Upper lobe of left lung (tissue), 4 donors: ENCODE results near the gene KIF26B.

Experiments
- EP300 ChIP-seq, 4 donors: sonication (generic); formaldehyde crosslinking; IDR thresholded peaks; one replicate each; pipeline ENCODE4 v1.5.1; 2017; ENCODE audit warnings: antibody characterized with exemption in 4 of 4, control low read depth in 2 of 4
- POLR2AphosphoS5 ChIP-seq, 2 donors: sonication (generic); formaldehyde crosslinking; IDR thresholded peaks; one replicate each; pipeline ENCODE4 v1.5.1; 2017; ENCODE audit warnings: antibody characterized with exemption in 2 of 2
- TF ChIP-seq, protein P1 (sequence below), 6 experiments: fragments of 450-650 bp in 4 of 6; fragments of 200-600 bp in 2 of 6; sonication (generic) in 2 of 6; IDR thresholded peaks; one replicate each; pipeline ENCODE4 v1.5.1; 2016 to 2019; ENCODE audit warnings: antibody characterized with exemption in 6 of 6

DNA sequence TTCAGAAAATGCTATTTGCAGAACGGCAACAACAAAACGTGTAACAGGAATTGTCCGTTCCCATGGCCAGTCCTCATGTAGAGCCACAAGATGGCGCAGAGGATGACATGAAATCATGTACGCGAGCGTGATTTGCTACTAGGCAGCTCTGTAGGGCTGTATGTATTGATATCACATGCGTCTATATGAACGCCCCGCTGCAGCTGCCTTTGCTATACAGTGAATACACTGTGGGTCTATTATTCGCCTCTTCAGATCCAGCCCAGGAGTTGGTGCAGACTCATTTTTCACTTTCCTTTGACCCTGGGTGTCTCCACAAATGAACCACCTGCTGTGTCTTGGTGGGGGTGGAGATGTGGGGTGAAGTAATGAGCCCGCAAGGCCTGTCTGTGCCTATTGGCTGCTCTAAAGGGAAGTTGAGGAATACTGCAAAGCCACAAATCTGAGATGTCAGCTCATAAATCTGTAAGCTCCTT lies 361.5 kb downstream of the KIF26B start:
- TF ChIP-seq, protein P1, sequence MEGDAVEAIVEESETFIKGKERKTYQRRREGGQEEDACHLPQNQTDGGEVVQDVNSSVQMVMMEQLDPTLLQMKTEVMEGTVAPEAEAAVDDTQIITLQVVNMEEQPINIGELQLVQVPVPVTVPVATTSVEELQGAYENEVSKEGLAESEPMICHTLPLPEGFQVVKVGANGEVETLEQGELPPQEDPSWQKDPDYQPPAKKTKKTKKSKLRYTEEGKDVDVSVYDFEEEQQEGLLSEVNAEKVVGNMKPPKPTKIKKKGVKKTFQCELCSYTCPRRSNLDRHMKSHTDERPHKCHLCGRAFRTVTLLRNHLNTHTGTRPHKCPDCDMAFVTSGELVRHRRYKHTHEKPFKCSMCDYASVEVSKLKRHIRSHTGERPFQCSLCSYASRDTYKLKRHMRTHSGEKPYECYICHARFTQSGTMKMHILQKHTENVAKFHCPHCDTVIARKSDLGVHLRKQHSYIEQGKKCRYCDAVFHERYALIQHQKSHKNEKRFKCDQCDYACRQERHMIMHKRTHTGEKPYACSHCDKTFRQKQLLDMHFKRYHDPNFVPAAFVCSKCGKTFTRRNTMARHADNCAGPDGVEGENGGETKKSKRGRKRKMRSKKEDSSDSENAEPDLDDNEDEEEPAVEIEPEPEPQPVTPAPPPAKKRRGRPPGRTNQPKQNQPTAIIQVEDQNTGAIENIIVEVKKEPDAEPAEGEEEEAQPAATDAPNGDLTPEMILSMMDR (IDR thresholded peaks at IDR 0.05): no peak
- TF ChIP-seq POLR2AphosphoS5 (IDR thresholded peaks at IDR 0.05): peak in 1 of 2 donors; percentile 36
- TF ChIP-seq EP300 (IDR thresholded peaks at IDR 0.05): no peak
